Activated CD8-positive, alpha-beta T cell treated with anti-CD3 and anti-CD28 coated beads, Interleukin-2, amount 10 ng/mL, durations not matched to agents 7 days and 5 days (primary cell): Measurements from ENCODE around the gene TDRD15. TPM values are rescaled to one million over a fixed set of nuclear protein-coding genes. Genes with fewer than 3 reads are reported as not detected.

Source experiments
- total RNA-seq, 2 experiments: library from RNA; stranded (reverse); gene quantifications; one replicate each; pipeline ENCODE4 v1.2.3, GENCODE V29; 2021

TDRD15 gene
- total RNA-seq, 2 experiments from 2014 or later, result not detected

Other genes with a start within 250 kb of the TDRD15 start
- not detected for gene APOB, start 79.9 kb upstream of the TDRD15 start, total RNA-seq